HG03135 (cell line): ENCODE data around the gene TRPC4AP.
A peak's percentile ranks its signal among the peaks of the same experiment; 100 is the strongest.
"Not testable (repeated sequence)": the region's sequence is repeated elsewhere in the genome, so short reads cannot be mapped to it uniquely, and the experiment has no call there.

Experiments used
- ATAC-seq: cut with Tn5 transposase; IDR thresholded peaks from one replicate; pipeline ENCODE4 v1.9.1; 2021; ENCODE audit warnings: mild to moderate bottlenecking, moderate library complexity; ENCODE audit not compliant: unreplicated experiment

Gene TRPC4AP

GRCh38 chr20:35092524-35093266 is at the start of gene TRPC4AP:
TSS of gene TRPC4AP (minus strand) at chr20:35092807. CDS start at chr20:35092781, 26 bp downstream.
- ATAC-seq = peak; percentile 93

- no peak for ATAC-seq
These were observed 43.4 kb upstream of the TRPC4AP start for GRCh38 chr20:35135867-35136586.

DNA sequence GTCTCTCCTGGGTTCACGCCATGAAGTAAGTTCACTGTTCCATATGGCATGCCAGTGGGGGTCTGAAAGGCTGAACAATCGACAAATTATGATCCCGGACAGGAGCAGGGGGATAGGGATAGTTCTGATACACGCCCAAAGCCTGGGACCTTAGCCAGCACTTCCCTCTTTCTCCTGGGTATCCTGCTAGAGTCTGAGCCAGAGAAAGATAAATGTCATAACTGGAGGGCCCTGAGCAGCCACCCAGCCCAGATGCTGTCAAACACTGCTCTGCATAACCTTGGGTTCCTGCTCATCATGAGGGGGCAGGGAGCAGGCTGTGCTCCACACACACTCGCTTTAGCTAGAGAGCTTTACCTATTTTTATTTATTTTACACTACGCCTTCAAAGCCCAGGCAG is 42.3 kb upstream of the TRPC4AP start:
- ATAC-seq = no peak

GRCh38 chr20:35134472-35134871 is 41.9 kb upstream of the TRPC4AP start:
- ATAC-seq = no peak

DNA sequence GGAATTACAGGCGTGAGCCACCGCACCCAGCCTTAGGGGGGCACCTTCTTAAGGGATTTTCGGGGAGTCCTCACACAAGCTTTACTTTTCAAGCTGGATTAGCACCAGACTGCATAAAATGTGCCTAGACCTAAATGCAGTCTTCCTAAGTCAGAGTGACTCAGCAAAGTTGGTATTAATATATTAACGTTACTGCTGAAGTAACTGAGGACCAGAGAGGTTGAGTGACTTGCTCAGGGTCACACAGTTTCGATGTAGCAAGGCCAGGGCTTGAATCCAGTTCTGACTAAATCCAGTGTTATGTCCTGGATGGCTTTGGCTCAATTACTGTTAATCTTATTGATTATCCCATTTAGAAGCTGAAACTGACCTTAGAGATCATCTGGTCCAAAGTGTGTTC is 41.1 kb upstream of the TRPC4AP start:
- ATAC-seq = no peak

DNA sequence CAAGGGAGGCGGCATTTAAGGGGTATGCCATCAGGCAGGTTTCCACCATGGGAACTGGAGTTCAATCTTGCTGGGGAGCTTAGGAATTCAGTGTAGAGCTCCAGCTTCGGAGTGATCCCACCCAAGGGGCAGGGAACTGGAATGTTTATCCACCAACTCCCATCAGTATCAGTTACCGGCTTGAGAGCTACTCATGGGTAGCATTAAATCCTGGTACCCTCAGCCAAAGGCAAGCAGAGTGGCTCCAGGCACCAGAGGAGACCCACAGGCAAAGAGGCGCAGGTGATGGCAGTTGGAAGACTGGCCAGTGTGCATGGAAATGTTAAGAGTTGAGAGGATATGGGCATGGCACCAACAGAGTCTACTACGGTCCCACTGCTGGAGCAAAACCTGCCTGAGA is 40.4 kb upstream of the TRPC4AP start:
- ATAC-seq = no peak

DNA sequence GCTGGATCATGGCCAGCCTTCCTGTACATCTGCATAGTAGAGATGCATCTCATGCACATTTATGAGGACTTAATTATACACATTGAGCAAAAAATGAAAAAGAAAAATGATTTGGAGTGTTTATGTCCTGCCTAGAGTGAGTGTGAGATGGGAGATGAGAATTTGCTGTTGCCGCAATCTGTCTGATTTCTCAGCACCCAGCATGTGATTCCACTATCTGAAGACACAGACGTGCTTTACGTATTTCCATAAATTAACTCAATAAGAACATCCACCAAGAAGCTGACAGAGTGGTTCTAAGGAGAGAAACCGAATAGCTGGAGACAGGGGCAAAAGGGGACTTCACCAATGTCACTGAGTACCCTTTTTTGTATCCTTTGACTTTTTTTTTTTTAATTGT is 39.3 kb upstream of the TRPC4AP start:
- ATAC-seq = no peak

DNA sequence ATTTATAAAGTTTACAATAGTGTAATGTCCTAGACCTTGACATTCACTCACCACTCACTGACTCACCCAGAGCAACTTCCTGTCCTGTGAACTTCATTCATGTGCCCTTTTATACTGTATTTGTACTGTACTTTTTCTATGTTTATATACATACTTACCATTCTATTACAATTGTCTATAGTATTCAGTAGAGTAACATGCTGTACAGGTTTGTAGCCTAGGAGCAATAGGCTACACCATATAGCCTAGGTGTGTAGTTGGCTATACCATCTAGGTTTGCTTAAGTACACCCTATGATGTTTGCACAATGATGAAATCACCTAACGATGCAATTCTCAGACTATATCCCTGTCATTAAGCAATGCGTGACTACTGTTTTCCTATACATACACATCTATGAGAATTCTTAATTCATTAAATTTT is 37.1 kb upstream of the TRPC4AP start:
- no peak for ATAC-seq

GRCh38 chr20:35125753-35126152 is 33.1 kb upstream of the TRPC4AP start:
- no peak for ATAC-seq

- ATAC-seq = no peak
These were observed 30.3 kb upstream of the TRPC4AP start for GRCh38 chr20:35122756-35123405.

- ATAC-seq = no peak
These were observed 28.6 kb upstream of the TRPC4AP start for GRCh38 chr20:35121186-35121585.

GRCh38 chr20:35120012-35120701 is 27.6 kb upstream of the TRPC4AP start:
- ATAC-seq = no peak

DNA sequence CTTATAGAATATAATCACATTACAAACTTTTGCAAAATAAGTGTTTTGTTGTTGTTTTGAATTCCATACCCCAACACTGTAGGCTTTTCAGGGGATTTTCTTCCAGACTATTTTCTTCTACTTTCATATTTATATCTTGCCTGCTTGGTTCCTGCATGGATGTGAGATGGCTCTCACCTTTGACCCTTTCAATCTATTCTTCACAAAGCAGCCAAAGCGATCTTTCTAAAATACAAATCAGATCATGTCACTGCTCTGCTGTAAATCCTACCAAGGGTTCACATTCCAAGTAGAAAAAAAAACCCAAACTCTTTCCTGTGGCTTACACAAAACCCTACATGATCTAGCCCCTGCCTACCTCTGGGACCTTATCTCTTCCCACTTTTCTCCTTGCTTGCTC is 25.0 kb upstream of the TRPC4AP start:
- ATAC-seq = no peak

GRCh38 chr20:35117196-35117595 is 24.6 kb upstream of the TRPC4AP start:
- no peak for ATAC-seq

DNA sequence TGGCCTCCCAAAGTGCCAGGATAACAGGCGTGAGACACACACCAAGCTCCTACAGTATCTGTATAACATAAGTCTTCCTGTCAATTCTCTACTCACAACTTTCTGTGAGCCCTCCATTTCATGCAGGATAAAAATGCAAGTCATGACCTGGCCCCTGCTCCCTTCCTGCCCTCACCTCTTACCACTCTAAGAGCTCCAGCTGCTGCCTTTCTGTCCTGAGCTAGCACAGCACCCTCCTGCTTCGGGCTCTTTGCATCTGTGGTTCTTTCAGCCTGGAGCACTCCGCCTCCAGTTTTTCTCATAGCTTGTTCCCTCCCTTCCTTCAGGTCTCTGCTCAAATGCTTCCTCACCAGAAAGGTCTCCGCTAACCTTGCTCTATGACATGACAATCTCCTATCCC is 23.7 kb upstream of the TRPC4AP start:
- no peak for ATAC-seq

- ATAC-seq = no peak
These were observed 23.0 kb upstream of the TRPC4AP start for GRCh38 chr20:35115606-35116005.

GRCh38 chr20:35112276-35112675 is 19.7 kb upstream of the TRPC4AP start:
- not testable (repeated sequence) for ATAC-seq

DNA sequence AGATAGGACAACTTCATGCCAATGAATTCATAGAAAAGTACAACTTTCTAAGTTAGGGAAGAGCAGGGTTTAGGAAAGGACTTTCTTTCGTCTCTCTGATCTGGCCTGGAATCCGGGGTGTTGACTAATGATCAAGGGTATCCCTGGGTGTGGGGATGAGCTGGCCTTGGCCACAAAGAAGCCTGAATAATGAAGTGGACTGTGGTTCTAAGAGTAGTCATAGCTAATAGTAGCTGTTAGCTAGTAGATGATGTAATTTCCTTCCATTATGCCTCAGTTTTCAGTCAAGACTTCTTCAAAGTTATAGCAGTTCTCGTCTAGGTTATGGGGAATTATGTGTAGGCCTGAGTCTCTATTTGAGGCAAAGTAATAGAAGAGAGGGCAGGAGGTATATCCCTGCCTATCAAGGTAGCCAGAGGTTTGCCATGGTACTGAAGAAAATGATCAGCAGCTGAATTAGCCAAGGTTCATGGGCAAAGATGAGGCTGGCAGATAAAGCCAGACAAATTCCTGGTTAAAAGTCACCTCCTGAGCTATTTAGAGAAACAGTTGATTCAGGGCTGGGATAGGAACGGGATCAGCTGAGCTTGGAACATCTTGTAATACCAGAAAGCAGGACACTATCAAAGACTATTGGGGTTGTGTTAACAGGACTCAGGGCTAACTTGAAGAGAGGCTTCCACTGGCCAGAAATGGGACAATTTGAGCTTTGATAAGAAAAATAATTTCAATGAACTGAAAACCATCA is 18.7 kb upstream of the TRPC4AP start:
- ATAC-seq = no peak

- no peak for ATAC-seq
These were observed 16.3 kb upstream of the TRPC4AP start for GRCh38 chr20:35108921-35109320.

DNA sequence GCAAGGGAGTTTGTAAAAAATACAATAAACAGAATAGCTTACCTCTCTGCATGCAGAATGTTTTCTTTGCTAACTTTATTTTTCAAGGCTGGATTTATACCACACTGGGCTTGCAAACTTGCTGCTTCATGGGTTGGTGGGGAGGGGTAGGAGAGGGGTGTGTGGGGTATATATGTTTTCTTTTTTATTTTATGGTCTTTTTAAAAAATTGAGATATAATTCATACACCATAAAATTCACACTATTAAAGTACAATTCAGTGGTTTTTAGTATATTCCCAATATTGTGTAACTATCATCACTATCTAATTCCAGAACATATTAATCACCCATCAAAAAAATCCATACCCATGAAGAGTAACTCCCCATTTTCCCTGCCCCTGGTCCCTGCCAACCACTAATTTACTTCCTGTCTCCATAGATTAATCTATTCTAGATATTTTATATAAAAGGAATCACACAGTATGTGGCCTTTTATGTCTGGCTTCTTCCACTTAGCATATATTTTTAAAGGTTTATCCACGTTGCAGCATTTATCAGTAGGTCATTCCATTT is 14.3 kb upstream of the TRPC4AP start:
- no peak for ATAC-seq
